ENCODE data around the gene CNRIP1.

GRCh38 chr2:68248361-68248760 lies 71.4 kb downstream of the CNRIP1 start:
- TF ChIP-seq CTCF (IDR thresholded peaks at IDR 0.05) = no peak
- TF ChIP-seq EP300 (IDR thresholded peaks at IDR 0.05) = no peak
- no peak for TF ChIP-seq POLR2A (IDR thresholded peaks at IDR 0.05; ENCODE audit: low read depth)
